Posterior vena cava (tissue), 2 donors: ENCODE data around the gene SLCO2A1. TPM values are rescaled to one million over a fixed set of nuclear protein-coding genes. Genes with fewer than 3 reads are reported as not detected.

ENCODE experiments used
- DNase-seq: peaks from one replicate; pipeline ENCODE4 v3.0.0-alpha.2; 2020; ENCODE audit warnings: low spot score
- intact Hi-C, 2 donors: fragments of 100-400 bp; cut with DNase I; formaldehyde crosslinking; loops; one replicate each; pipeline versions ENCODE4 v1.14.1 to v1.14.2; 2022 to 2023
- total RNA-seq, 2 donors: library from RNA; stranded (reverse); fragmentation: NEBNext Ultra II Directional; extraction: Animal tissue kit (Norgen Biotek cat#: 25700); gene quantifications; one replicate each; pipeline ENCODE4 v1.2.1, GENCODE V29; 2021
- donor health status: DM: yes; HTN: yes; CAD: no.
- donor health status: DM: yes; HTN: yes; CAD: no.

Gene SLCO2A1
- total RNA-seq, 2 donors from 2014 or later = 87.8 to 102 TPM

- intact Hi-C loops = no loop called here
- no peak for DNase-seq
These were observed 15.5 kb downstream of the SLCO2A1 start for GRCh38 chr3:134014270-134014669.

GRCh38 chr3:134013280-134013679, 16.4 kb downstream of the SLCO2A1 start:
- DNase-seq = no peak
- intact Hi-C loops = no loop called here

- no peak for DNase-seq
- intact Hi-C loops = no loop called here
These were observed 20.3 kb downstream of the SLCO2A1 start for GRCh38 chr3:134009345-134010000.

- DNase-seq = no peak
- intact Hi-C loops = no loop called here
These were observed 21.0 kb downstream of the SLCO2A1 start for GRCh38 chr3:134008630-134009156.

GRCh38 chr3:134007819-134008218, 21.9 kb downstream of the SLCO2A1 start:
- no peak for DNase-seq
- intact Hi-C loops = no loop called here

- no peak for DNase-seq
- intact Hi-C loops = no loop called here
These were observed 24.9 kb downstream of the SLCO2A1 start for GRCh38 chr3:134004841-134005240.

- no peak for DNase-seq
- intact Hi-C loops = no loop called here
These were observed 26.7 kb downstream of the SLCO2A1 start for GRCh38 chr3:134003066-134003465.

GRCh38 chr3:134002306-134002705, 27.4 kb downstream of the SLCO2A1 start:
- intact Hi-C loops = no loop called here
- DNase-seq = no peak

GRCh38 chr3:134001251-134001650, 28.5 kb downstream of the SLCO2A1 start:
- no peak for DNase-seq

GRCh38 chr3:133999891-134000685, 29.6 kb downstream of the SLCO2A1 start:
- DNase-seq = no peak
- intact Hi-C loops = no loop called here

More at GRCh38 chr3:134001251-134001650, 28.5 kb downstream of the SLCO2A1 start:
- intact Hi-C loops = no loop called here

GRCh38 chr3:133998691-133999241, 31.0 kb downstream of the SLCO2A1 start:
- intact Hi-C loops = no loop called here
- DNase-seq = no peak

- intact Hi-C loops = no loop called here
- no peak for DNase-seq
These were observed 31.7 kb downstream of the SLCO2A1 start for GRCh38 chr3:133997871-133998635.

GRCh38 chr3:133996996-133997395, 32.7 kb downstream of the SLCO2A1 start:
- intact Hi-C loops = no loop called here
- no peak for DNase-seq

GRCh38 chr3:133996251-133996661, 33.5 kb downstream of the SLCO2A1 start:
- intact Hi-C loops = no loop called here
- no peak for DNase-seq

GRCh38 chr3:133995264-133995663, 34.5 kb downstream of the SLCO2A1 start:
- DNase-seq = no peak
- intact Hi-C loops = no loop called here

GRCh38 chr3:133994166-133994890, 35.4 kb downstream of the SLCO2A1 start:
- intact Hi-C loops = no loop called here
- no peak for DNase-seq

- intact Hi-C loops = no loop called here
- no peak for DNase-seq
These were observed 36.6 kb downstream of the SLCO2A1 start for GRCh38 chr3:133992951-133993620.

- no peak for DNase-seq
- intact Hi-C loops = no loop called here
These were observed 37.3 kb downstream of the SLCO2A1 start for GRCh38 chr3:133992381-133992780.
